Keratinocyte (primary cell): ENCODE measurements around the gene GPX2.

ENCODE experiments used
- EZH2 ChIP-seq: IDR thresholded peaks from one replicate; pipeline ENCODE4 v1.6.1; 2012; ENCODE audit warnings: inconsistent platforms, mild to moderate bottlenecking, low read length, moderate library complexity
- TF ChIP-seq, protein P1 (sequence below), 3 experiments: IDR thresholded peaks in 1 of 3; conservative IDR thresholded peaks in 1 of 3; optimal IDR thresholded peaks in 1 of 3; 2 replicates in 2 of 3; 3 replicates in 1 of 3; pipeline versions ENCODE3 to v1.5.1; 2011; ENCODE audit warnings: low read length in 3 of 3, mild to moderate bottlenecking in 3 of 3, moderate library complexity in 2 of 3, control low read depth in 1 of 3, inconsistent platforms in 1 of 3; ENCODE audit not compliant: insufficient read depth in 2 of 3; ENCODE audit errors: extremely low read depth in 1 of 3

DNA sequence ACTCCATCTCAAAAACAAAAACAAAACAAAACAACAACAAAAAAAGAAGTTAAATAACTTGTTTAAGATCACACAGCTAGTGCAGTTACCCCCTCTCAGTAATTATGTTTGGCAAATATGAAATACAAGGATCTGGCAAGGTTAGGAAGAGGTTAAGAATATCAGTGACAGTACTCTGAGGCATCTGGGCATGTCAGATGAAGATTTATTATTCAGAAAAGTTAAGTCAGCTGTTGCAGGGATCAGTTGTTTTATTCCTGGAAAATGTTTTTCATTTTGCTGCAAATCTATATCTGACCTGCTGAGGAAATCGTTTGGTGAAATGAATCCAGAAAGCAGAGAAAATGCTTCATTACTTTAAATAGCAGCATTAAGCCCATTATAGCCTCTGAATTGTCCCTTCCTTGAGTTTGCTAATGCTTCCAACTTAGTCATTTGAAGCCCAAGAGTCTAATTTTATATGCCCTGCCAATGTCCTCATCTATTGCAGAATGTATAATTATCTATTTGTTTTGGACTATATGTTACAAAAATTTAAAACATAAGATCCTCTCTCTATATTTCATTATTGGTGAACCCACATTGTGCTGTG is 8.1 kb downstream of the GPX2 start:
- TF ChIP-seq EZH2 = no peak
- TF ChIP-seq, protein P1, sequence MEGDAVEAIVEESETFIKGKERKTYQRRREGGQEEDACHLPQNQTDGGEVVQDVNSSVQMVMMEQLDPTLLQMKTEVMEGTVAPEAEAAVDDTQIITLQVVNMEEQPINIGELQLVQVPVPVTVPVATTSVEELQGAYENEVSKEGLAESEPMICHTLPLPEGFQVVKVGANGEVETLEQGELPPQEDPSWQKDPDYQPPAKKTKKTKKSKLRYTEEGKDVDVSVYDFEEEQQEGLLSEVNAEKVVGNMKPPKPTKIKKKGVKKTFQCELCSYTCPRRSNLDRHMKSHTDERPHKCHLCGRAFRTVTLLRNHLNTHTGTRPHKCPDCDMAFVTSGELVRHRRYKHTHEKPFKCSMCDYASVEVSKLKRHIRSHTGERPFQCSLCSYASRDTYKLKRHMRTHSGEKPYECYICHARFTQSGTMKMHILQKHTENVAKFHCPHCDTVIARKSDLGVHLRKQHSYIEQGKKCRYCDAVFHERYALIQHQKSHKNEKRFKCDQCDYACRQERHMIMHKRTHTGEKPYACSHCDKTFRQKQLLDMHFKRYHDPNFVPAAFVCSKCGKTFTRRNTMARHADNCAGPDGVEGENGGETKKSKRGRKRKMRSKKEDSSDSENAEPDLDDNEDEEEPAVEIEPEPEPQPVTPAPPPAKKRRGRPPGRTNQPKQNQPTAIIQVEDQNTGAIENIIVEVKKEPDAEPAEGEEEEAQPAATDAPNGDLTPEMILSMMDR (optimal IDR thresholded peaks at IDR 0.05 in 1 of 3, IDR thresholded peaks at IDR 0.05 in 1 of 3, conservative IDR thresholded peaks at IDR 0.05 in 1 of 3; ENCODE audit: extremely low read depth in 1 of 3, insufficient read depth in 2 of 3, low read length in 3 of 3) = no peak
